Measurements from ENCODE around the gene RHEX.

RHEX gene

GRCh38 chr1:206144605-206145004 lies 91.6 kb downstream of the RHEX start:
- TF ChIP-seq TAF1 (IDR thresholded peaks at IDR 0.05; ENCODE audit: borderline replicate concordance, insufficient read depth, low read length): no peak
- no peak for TF ChIP-seq FOXP2 (optimal IDR thresholded peaks at IDR 0.05; ENCODE audit: borderline replicate concordance, extremely low read depth, extremely low read length, insufficient read depth)
- TF ChIP-seq SIN3A (IDR thresholded peaks at IDR 0.05; ENCODE audit: borderline replicate concordance, insufficient read depth, low read length): no peak
- TF ChIP-seq POLR2AphosphoS5 (IDR thresholded peaks at IDR 0.05; ENCODE audit: low read depth, low read length): no peak
- TF ChIP-seq REST (IDR thresholded peaks at IDR 0.05; ENCODE audit: insufficient read depth in 1 of 2, low read depth in 2 of 2, low read length in 2 of 2): no peak

GRCh38 chr1:206145771-206146290 lies 92.9 kb downstream of the RHEX start:
- TF ChIP-seq POLR2AphosphoS5 (IDR thresholded peaks at IDR 0.05; ENCODE audit: low read depth, low read length): no peak
- no peak for TF ChIP-seq REST (IDR thresholded peaks at IDR 0.05; ENCODE audit: insufficient read depth in 1 of 2, low read depth in 2 of 2, low read length in 2 of 2)
- no peak for TF ChIP-seq TAF1 (IDR thresholded peaks at IDR 0.05; ENCODE audit: borderline replicate concordance, insufficient read depth, low read length)
- TF ChIP-seq SIN3A (IDR thresholded peaks at IDR 0.05; ENCODE audit: borderline replicate concordance, insufficient read depth, low read length): no peak
- no peak for TF ChIP-seq FOXP2 (optimal IDR thresholded peaks at IDR 0.05; ENCODE audit: borderline replicate concordance, extremely low read depth, extremely low read length, insufficient read depth)
